Umbilical cord (tissue), 2 donors: ENCODE results near the gene ELAVL1. TPM values are rescaled to one million over a fixed set of nuclear protein-coding genes. Genes with fewer than 3 reads are reported as not detected.

Experiments
- DNase-seq: peaks from one replicate; pipeline ENCODE4 v3.0.0-alpha.2; 2015; ENCODE audit warnings: low spot score
- total RNA-seq: library from RNA; depleted of rRNA; stranded (reverse); fragments of >200 nt; gene quantifications from one replicate; pipeline ENCODE4 v1.2.3, GENCODE V29; 2014; ENCODE audit warnings: low replicate concordance; ENCODE audit not compliant: insufficient read depth

ELAVL1 gene
- total RNA-seq, 1 donor from 2014 or later: 16.1 TPM

DNA sequence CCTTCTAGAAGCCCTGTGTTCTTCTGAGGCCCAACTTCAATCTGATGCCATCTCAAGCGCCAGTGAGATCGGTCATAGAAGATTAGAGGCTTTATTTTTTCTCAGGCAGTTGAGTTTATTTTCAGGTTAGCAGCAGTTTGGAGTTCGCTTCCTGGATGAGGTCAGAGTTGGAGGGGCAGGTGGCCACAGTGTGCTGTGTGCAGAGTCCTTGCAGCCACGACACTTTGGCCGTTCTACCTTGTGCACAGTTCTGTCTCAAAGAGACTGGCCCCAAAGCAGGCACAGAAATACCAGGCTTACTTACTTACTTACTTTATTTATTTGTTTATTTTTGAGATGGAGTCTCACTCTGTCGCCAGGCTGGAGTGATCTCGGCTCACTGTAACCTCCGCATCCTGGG, 15.9 kb upstream of the ELAVL1 start:
- no peak for DNase-seq

DNA sequence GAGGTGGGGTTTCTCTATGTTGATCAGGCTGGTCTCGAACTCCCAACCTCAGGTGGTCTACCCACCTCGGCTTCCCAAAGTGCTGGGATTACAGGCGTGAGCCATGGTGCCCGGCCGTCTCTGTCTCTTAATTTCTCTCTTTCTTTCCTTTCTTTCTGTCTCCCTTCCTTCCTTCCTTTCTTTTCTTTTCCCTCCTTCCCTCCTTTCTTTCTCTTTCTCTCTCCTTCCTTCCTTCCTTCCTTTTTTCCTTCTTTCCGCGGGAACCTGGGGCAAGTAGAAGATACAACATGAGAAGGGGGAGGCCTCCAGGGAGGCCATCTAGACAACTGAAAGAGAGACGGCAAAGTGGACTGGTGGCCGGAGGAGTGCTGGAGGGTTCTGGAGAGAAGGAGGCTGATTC, 15.2 kb upstream of the ELAVL1 start:
- DNase-seq: no peak

DNA sequence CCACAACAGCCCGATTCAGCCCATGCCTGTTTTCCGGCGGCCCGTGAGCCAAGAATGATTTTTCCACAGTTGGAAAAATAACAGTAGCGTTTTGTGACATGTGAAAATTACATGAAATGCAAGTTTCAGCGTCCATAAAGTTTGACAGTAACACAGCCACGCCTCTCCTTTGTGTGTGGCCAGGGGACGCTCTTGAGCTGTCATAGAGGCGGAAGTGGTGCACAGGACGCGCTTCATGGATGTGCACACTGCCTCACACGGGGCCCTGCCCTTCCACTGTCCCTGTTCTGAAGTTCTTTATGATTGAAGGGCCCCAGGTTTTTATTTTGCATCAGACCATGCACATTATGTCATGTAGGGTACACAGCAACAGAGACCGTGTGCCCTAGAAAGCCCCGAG, 12.4 kb upstream of the ELAVL1 start:
- DNase-seq: no peak

DNA sequence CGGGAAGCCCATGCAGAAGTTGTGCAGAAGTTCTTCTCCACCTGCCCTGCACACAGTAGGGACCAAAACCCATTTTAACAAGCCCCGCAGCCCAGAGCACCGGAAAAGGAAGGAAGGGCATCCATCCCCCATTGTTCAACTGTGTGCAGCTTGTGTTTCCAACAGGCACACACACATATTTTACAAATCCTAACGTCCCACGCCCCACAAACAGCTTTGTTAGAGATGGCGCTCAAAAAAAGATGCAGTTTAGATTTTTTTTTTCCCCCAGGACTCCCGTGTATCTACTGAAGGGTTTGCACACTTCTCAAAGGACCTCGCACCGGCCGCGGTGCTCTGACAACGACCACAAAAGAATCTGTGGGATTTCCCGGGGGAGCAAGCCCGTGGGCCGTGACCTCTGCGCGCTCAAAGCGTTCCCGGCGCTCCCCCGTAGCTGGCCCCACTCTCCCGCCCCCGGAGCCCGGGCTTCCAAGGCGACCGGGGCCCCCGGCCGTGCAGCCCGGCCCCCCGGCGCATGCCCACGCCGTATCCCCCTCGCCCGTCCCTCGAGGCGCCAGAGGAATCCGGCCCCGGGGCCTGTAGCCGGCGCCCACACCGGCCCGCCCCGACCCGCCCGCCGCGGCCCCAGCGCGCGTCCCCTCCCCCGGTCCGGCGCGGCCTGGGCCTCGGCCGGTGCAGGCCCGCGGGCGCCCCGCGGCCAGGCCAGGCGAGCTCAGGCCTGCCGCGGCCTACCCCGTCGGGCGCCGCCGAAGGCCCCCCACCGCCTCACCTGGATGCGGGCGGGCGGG, 523 bp downstream of the ELAVL1 start:
- peak; percentile 26 for DNase-seq

DNA sequence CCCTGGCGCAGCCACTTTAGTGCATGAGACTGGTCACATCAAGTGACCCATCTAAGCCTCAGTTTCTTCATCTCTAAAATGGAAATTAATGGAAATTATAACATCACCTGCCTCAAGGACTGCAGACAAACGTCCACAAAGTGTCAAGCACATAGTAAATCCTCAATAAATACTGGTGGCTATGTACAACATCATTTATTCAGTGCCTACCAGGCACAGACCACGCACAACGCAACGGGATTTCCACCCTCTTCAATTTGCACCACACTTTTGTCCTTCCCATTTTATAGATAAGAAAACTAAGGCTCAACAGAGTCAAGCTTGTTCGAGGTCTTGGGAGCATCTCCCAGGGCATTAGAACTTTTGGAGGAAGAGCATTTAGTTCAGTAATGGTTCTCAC, 1.4 kb downstream of the ELAVL1 start:
- no peak for DNase-seq

DNA sequence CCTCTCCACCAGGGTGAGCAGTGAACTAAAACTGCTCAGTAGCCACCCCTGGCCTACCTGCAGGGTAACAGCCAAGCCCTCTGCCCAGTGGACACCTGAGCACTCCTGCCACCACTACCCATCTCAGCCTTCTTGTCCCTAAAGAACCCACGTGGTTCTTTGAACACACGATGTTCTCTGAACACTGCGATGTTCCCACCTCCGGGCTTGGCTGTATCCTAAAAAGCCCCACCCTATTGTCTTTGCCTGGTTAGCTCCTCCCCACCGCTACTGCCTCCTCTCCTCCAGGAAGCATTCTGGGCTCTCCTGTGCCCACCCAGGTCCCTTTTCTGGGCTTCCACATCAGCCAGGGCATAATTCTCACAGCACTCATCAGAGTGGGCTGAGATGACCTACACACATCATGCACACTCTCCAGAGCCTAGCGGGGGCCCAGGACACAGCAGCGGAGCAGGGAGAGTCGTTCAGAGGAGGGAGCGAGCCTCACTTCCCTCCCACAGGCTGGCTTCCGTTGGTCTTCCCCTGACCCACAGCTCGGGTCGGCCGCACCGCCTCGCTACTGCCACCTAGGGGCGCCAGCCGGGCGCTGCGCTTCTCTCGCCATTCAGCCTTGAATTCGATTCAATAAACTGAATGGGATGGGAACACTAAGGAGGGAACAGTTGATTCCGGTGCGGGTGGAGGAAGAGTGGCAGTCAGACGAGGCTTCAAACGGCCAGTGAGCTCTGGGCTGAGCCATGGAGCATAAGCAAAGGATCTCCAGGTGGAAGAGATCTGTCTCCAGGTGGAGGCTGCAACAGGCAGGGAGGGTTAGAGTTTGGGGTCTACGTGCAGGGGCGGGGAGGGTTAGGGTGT, 3.2 kb downstream of the ELAVL1 start:
- peak; percentile 69 for DNase-seq

DNA sequence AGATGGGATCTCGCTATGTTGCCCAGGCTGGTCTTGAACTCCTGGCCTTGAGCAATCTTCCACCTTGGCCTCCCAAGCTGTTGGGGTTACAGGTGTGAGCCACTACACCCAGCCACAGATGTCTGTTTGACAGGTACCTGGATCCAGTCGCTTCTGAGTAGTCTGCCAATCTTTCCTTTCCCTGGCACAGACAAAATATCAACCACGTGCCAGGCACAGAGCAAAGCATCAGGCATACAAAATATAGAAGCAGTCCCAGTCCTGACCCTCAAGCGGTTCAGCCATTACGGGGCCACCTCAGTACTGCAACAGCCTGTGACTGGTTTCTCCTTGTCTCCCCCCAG, 3.8 kb downstream of the ELAVL1 start:
- no peak for DNase-seq

DNA sequence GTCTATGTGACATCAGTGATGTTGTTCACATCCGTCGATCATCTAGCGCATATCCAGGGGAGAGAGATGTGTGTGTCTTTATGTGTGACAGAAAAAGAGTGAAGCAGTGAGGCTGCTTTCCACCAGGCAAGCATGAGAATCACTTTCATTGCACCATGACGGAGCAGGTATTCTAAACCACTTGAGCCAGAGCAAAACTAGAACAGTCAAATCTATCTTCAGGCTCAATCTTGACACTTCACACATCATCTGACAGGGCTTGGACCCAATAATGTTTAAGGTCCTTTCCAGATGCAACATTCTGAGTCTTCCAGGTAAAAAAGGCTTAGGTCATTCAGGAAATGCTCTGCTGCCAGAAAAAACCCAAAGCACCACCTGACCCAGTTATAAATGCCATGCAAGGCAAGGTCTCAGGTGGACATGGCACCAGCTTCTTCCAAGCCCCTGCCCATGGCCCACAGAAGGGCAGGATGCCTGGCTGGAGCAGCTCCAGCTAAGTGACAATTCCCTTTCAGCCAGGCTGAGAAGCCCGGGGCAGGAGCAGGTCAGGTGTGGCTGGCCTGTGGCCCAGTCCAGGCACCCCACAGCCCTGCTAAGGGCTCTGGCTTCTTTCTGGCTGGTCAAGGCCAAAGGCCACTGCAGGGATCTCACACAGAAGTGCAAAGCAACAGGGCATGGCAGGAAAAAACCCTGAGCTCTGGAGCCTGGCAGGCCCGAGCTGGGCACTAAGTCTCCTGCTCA, 5.0 kb downstream of the ELAVL1 start:
- no peak for DNase-seq

DNA sequence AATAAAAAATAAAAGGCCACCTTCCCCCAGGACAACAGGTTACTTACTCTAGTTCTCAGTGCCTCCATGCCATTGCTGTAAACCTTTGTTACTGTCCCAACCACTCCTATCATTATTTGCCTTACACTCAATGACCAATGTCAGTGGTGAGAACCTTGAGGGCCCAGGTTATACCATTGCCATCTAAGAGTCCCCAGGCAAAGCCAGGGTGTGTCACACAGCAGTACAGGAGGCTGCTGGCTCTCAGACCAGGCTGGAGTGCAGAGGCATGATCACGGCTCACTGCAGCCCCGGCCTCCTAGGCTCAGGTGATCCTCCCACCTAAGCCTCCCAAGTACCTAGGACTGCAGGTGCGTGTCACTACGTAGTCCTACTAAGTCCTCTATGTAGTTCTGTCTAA, 6.1 kb downstream of the ELAVL1 start:
- DNase-seq: no peak

DNA sequence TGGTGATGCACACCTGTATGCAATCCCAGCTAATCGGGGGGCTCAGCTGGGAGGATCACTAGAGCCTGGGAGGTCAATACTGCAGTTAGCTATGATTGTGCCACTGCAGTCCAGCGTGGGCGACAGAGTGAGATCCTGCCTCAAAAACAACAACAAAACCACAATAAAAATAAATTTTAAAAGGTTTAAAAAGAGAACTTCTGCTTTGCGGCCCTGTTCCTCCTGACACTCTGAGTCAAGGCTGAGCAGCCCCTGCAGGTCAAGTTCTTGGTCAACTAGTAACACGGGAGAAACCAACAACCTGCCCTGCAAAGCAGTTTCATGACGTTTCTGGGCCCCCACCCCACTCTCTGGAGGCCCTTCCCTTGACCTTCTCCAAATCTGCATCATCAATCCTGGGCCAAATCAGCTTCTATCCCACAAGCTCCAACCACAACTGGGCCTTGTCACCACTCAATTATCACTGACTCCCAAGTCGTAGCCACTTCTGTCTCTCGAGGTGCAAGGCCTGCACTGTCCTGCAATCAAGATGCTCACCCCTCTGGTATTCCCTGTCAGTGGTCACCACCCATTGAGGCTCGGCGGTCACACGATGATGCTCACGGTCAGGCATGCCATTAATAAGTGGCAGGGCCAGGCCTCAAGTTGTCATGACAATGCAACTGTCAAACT, 7.5 kb downstream of the ELAVL1 start:
- DNase-seq: no peak

DNA sequence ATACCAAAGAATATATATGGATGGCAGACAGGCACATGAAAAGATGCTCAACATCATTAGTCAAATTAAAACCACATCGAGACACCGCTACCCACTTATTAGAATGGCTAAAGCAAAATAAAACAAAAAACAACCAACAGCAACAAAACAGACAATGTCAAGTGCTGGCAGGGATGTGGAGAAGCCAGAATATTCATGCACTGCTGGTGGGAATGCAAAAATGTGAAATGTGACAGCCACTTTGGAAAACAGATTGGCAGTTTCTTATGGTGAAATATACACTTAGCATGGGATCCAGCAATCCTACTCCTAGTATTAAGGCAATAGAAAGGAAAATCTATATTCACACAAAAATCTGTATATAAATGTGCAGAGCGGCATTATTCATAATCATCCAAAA, 8.6 kb downstream of the ELAVL1 start:
- DNase-seq: no peak

DNA sequence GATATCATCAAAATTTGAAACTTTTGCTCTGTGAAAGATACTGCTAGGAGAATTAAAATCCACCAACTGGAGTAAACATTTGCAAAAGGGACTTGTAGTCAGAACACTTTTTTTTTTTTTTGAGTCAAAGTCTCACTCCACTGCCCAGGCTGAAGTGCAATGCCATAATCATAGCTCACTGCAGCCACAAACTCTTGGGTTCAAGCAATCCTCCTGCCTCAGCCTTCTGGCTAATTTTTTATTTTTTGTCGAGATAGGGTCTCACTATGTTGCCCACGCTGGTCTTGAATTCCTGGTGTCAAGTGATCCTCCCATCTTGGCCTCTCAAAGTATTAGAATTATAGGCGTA, 9.7 kb downstream of the ELAVL1 start:
- no peak for DNase-seq

DNA sequence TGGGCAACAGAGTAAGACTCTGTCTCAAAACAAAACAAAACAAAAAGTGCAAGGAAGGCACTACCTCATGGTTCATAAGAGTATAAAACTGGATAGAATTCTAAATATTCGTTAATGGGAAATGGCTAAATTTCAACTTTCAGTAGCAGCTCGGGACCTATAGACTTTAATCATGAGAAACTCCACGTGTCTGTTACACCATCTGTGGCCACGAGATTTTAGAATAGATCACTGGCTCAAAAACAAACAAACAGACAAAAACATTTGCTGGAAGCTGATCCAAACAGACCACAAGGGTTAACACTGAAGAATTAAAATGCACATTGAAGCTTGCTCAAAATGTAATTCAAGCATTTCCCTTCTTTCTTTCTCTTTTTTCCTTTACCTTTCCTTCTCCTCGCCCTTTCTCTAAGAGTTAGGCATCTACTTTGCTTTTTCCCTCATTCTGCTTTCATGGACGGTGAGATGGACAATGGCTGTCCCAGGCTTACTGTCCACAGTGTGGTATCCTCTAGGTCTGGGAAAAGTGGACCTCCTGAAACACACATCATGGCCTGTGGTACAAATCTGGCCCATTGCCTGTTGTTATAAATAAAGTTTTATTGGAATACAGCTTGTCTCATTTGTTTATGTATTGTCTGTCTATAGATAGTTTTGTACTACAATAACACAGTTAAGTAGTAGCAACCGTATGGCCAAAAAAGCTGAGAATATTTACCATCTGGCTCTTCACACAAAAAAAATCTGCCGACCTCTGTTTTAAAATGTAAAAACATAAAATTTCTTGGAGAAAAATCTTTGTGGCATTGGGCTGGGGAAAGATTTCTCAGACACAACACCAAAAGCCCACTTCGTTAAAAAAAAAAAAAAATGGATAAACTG, 10.3 kb downstream of the ELAVL1 start:
- DNase-seq: no peak

DNA sequence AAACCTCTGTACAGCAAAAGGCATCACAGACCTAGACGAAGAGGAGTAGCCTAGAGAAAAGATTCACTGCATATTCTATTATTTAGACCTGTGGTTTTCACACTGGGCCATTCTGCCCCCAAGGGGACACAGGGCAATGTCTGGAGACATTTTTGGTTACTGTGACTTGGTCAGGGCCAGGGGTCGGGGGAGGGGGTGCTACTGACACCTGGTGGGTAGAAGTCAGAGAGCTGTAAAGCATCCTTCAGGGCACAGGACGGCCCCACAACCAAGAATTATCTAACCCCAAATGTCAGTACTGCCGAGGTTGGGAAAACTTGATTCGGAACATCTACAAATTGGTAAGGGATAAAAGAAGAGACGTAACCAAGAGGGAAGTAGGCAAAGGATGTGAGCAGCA, 11.3 kb downstream of the ELAVL1 start:
- DNase-seq: no peak

DNA sequence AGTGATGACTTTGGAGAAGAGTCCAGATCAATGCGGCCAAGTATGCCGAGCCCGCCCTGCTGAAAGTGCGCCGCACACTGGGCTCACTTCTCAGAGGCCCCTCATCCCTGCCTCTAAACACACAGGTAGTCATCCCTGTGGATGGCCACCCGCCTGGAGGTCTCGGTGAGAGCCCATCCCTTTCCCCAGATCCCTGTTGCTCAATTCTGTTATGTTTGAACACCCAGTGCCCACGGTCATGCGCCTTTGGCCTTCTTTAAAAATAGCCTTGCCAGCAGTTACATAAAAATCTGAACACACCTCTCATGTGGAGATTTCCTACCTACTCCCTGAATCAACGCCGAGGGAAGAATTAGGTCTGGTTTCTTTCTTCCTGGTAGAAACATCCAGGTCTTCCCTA, 11.9 kb downstream of the ELAVL1 start:
- no peak for DNase-seq

DNA sequence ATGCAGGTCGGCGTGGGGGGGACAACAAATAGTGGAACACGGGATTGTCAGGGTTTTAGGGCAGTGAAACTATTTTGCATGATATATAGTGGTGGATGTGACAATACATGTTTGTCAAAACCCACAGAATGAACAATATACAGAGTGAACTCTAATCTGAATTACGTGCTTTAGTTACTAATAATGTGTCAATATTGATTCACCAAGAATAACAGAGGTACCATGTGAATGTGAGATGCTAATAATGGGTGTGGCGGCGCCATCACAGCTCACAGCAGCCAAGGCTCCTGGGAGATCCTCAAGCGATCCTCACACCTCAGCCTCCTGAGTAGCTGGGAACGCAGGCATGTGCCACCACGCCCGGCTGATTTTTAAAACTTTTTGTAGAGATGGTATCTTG, 12.9 kb downstream of the ELAVL1 start:
- no peak for DNase-seq

DNA sequence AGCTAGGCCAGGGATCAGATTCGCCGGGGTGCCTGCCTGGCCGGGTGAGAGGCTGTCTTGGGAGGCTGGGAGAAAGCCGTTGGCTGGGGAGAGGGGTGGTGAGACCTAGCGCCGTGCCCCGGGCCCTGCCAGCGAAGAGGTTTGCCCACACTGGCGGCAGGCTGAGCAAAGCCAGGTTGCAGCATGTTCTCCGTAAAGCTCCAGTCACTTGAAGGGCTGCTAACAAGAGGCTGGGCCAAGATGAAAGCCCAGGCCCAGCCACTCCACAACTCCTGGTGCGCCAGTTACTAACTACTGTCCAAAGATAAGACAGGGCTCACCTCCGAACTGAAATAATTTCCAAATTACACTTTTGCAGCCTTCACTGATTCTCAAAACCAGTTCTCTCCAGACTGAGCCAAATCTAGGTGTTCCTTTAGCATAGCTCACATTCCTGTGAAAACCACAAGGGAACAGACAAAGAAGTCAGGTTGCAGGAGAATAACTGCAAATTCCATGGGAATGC, 16.3 kb downstream of the ELAVL1 start:
- no peak for DNase-seq

DNA sequence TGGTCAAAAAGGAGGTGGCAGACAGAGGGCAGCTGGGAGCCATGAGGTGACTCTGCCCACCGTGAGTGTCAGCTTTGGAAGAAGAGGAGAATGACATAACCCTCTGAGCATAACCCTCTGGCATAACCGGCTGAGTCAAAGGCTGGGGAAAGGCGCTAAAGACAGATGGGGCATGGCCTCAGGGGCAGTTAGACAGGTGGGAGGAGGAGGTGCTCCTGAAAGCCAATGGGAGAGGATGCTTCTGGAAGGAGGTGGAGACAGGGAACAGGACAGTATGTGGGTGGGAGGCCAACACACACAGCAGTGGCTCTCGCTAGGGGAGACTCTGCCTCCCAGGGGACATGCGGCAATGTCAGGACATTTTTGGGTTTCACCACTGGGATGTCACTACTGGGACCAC, 17.1 kb downstream of the ELAVL1 start:
- DNase-seq: no peak

DNA sequence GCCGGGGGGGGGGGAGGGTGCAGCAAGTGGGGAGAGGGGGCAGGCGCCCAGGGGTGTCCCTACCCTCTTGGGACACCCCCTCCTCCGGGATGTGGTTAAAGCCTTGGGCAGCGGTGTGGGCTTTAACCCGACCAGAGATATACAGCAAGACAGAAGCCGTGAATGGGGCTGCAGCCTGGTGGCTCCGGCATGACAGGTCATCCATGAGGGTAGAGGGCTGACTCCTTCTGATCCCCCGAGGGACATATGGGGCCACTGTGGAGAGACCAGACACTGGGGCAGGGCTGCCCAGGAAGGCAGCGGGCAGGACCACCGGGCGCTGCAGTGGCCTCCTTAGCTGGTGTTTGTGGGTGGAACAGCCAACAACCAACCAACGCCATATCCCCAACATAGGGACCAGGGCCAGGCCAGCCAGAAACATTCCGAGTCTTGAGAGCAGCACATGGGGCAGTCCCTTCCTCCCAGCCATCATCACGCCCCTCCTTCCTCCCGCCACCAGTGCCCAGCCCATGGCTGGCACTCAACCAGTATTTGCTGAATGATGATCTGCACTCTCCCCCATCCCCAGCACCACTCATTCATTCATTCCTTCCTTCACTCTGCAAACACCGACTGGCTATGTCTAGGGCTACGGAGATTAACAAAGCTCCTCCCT, 18.2 kb downstream of the ELAVL1 start:
- no peak for DNase-seq
